ENCODE data around the gene RNF4. TPM values are rescaled to one million over a fixed set of nuclear protein-coding genes. Genes with fewer than 3 reads are reported as not detected.

Gene RNF4
- total and polyA plus RNA-seq, 10 of the 15 experiments (the other 5 are each of a cell fraction or from before 2014, with no cell fraction given): 34.9 to 145 (median 76.1) TPM

DNA sequence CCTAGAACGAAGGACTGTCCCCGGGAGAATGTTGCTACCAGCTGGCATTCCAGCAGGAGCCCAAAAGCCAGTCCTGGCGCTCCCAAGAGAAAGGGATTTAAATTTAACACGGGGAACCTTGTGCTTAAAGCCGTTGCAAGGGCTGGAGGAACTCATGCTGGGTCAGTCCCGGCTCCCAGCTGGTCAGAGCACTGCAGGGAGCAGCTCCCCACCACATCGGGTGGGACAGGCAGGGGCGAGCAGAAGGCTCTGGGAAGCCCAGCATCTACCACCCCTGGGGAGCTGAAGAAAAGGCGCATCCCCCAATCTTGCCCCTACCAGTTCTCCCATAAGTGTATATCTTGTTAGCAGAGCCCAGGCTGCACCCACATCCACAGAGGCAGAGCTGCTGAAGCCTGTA is 34.5 kb upstream of the RNF4 start (continued):
- TF ChIP-seq PRDM15 (CRISPR knock-in tag; IDR thresholded peaks at IDR 0.05) (no peak), FOXK2 (IDR thresholded peaks at IDR 0.05) (no peak), EGR1 (IDR thresholded peaks at IDR 0.05; ENCODE audit: borderline replicate concordance in 1 of 2, low read depth in 2 of 2, low read length in 2 of 2) (no peak), RELA (IDR thresholded peaks at IDR 0.05; ENCODE audit: borderline replicate concordance, partially characterized antibody) (no peak)
- TF ChIP-seq, protein P1, sequence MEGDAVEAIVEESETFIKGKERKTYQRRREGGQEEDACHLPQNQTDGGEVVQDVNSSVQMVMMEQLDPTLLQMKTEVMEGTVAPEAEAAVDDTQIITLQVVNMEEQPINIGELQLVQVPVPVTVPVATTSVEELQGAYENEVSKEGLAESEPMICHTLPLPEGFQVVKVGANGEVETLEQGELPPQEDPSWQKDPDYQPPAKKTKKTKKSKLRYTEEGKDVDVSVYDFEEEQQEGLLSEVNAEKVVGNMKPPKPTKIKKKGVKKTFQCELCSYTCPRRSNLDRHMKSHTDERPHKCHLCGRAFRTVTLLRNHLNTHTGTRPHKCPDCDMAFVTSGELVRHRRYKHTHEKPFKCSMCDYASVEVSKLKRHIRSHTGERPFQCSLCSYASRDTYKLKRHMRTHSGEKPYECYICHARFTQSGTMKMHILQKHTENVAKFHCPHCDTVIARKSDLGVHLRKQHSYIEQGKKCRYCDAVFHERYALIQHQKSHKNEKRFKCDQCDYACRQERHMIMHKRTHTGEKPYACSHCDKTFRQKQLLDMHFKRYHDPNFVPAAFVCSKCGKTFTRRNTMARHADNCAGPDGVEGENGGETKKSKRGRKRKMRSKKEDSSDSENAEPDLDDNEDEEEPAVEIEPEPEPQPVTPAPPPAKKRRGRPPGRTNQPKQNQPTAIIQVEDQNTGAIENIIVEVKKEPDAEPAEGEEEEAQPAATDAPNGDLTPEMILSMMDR (IDR thresholded peaks at IDR 0.05 in 2 of 3, conservative IDR thresholded peaks at IDR 0.05 in 1 of 3; ENCODE audit: control insufficient read depth in 2 of 3, extremely low read depth in 1 of 3, insufficient read depth in 1 of 3, low read depth in 3 of 3, low read length in 3 of 3): no peak

DNA sequence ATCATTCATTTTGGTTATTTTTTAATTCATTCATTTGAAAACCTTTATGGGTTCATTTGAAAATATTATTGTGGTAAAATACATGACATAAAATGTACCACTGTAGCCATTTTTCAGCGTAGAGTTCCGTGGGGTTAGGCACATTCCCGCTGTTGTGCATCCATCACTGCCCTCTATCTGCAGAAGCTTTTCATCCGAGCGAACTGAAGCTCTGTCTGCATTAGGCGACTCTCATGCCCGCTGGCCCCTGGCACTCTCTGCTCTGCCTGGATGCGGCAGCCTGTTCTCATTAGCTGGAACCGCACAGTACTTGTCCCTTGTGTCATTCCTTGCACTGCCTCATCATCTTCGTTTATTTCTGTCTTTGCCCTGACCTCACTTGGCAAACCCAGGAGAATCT is 32.6 kb upstream of the RNF4 start:
- CTCF ChIA-PET: interaction anchor here (0.6 to 1.8 kb wide), 3 partner anchors 17 to 216 kb away, joined by 3 to 6 read pairs (median 3); partner anchors contain the start of gene CFAP99
- H3K4me1 ChIP-seq (ENCODE audit: control insufficient read depth, insufficient read depth, low read length): 0 out of 2 replicates have a peak, but pooled peaks cover under 1% of the 10 kb centered on the region
- intact Hi-C loops (cut with micrococcal nuclease; ENCODE audit: unreplicated experiment) (no loop called here), in situ Hi-C loops (cut with MboI) (no loop called here)
- no peaks in the 10 kb centered on the region for H3K79me2 ChIP-seq (ENCODE audit: control insufficient read depth, insufficient read depth, low read length)
- ATAC-seq (no peak), FAIRE-seq (no peak), DNase-seq (ENCODE audit: low read depth, low spot score) (no peak)
- H3K27me3 ChIP-seq (replicated peaks in 1 of 2; ENCODE audit: control insufficient read depth in 2 of 2, insufficient read depth in 2 of 2, low read length in 1 of 2): peaks cover 0 to 1% of the 10 kb centered on the region in 2 experiments; a peak in 2 of 4 replicates
- BruUV-seq (replicated peaks): no TSS peak
- H3K9me3 ChIP-seq (replicated peaks; ENCODE audit: control insufficient read depth, insufficient read depth, low read length): no peaks in the 10 kb centered on the region
- no peak overlapping the region for H3K27ac ChIP-seq (ENCODE audit: control insufficient read depth, insufficient read depth)
- WGBS (ENCODE audit: insufficient coverage, insufficient replicate concordance, low lambda C conversion rate, missing lambda C conversion rate): 62% methylated on average over 10 of the region's 10 CpGs
- RAD21 ChIA-PET (ENCODE audit: unreplicated experiment): interaction anchor here (0.6 to 1.2 kb wide), 2 partner anchors 8 to 216 kb away, joined by 3 to 5 read pairs; no protein-coding TSS in a partner anchor
- no peak overlapping the region for H2AFZ ChIP-seq (ENCODE audit: control insufficient read depth, low read depth, low read length)
- no peak overlapping the region for H3K9ac ChIP-seq (ENCODE audit: control insufficient read depth, insufficient read depth, low read length)
- H3K36me3 ChIP-seq (ENCODE audit: control insufficient read depth in 2 of 2, insufficient read depth in 2 of 2, low read length in 1 of 2): no peaks in the 10 kb centered on the region
- no peak overlapping the region for H3K4me3 ChIP-seq
- SMC1A ChIA-PET (ENCODE audit: uncharacterized antibody, unreplicated experiment): interaction anchor here (0.9 to 1.6 kb wide), 3 partner anchors 15 to 216 kb away, joined by 3 to 5 read pairs (median 3); no protein-coding TSS in a partner anchor
- no peak overlapping the region for H3K4me2 ChIP-seq (ENCODE audit: control insufficient read depth, insufficient read depth)
- H4K20me1 ChIP-seq (ENCODE audit: control insufficient read depth, insufficient read depth): no peaks in the 10 kb centered on the region
- TF ChIP-seq, protein P1 (IDR thresholded peaks at IDR 0.05 in 2 of 3, conservative IDR thresholded peaks at IDR 0.05 in 1 of 3; ENCODE audit: control insufficient read depth in 2 of 3, extremely low read depth in 1 of 3, insufficient read depth in 1 of 3, low read depth in 3 of 3, low read length in 3 of 3): peak in 1 of 3 experiments; percentile 15; a peak in 1 of 6 replicates
- no peak for TF ChIP-seq SPI1 (IDR thresholded peaks at IDR 0.05; ENCODE audit: borderline replicate concordance, insufficient read depth, low read depth, low read length)
- POLR2A ChIA-PET: interaction anchor here (0.7 kb wide), 1 partner anchor 26 kb away, joined by 3 read pairs; no protein-coding TSS in a partner anchor

Measured in GM12878 (cell line).